Osteoblast (primary cell): ENCODE measurements around the gene GFPT2. TPM values are rescaled to one million over a fixed set of nuclear protein-coding genes. Genes with fewer than 3 reads are reported as not detected.

Experiments
- DNase-seq: peaks from one replicate; pipeline ENCODE4 v3.0.0; 2011; ENCODE audit warnings: low spot score, mixed read lengths; ENCODE audit not compliant: insufficient read length; ENCODE audit errors: missing footprints
- H2AFZ ChIP-seq: 2 replicates; pipeline ENCODE4 v1.6.0; 2011; ENCODE audit warnings: mild to moderate bottlenecking, low read length
- H3K27ac ChIP-seq: 2 replicates; pipeline ENCODE4 v1.5.1; 2011; ENCODE audit warnings: mild to moderate bottlenecking, low read depth, low read length, moderate library complexity
- H3K27me3 ChIP-seq: 2 replicates; pipeline ENCODE4 v1.6.0; 2012; ENCODE audit warnings: mild to moderate bottlenecking, control low read depth, inconsistent platforms, low read length, moderate library complexity; ENCODE audit not compliant: insufficient read depth
- H3K36me3 ChIP-seq: 2 replicates; pipeline ENCODE4 v1.5.1; 2011; ENCODE audit warnings: mild to moderate bottlenecking, low read length, control low read depth, moderate library complexity; ENCODE audit not compliant: insufficient read depth
- H3K4me1 ChIP-seq: 2 replicates; pipeline ENCODE4 v1.5.1; 2011; ENCODE audit warnings: mild to moderate bottlenecking, low read length, control low read depth, moderate library complexity; ENCODE audit not compliant: insufficient read depth
- H3K4me2 ChIP-seq: 2 replicates; pipeline ENCODE4 v1.6.0; 2011; ENCODE audit warnings: mild to moderate bottlenecking, low read length; ENCODE audit not compliant: insufficient read depth
- H3K4me3 ChIP-seq: fragments of 200-600 bp; sonication (generic); 3 replicates; pipeline ENCODE4 v1.5.1; 2012; ENCODE audit warnings: mild to moderate bottlenecking, low read length, inconsistent platforms; ENCODE audit not compliant: insufficient read depth
- H3K79me2 ChIP-seq: 2 replicates; pipeline ENCODE4 v1.6.0; 2012; ENCODE audit warnings: mild to moderate bottlenecking, low read length, control low read depth, inconsistent platforms; ENCODE audit not compliant: insufficient read depth
- H3K9me3 ChIP-seq: 2 replicates; pipeline ENCODE4 v1.5.1; 2011; ENCODE audit warnings: low read depth, low read length, control low read depth
- H4K20me1 ChIP-seq: 2 replicates; pipeline ENCODE4 v1.6.0; 2012; ENCODE audit warnings: mild to moderate bottlenecking, low read length, control low read depth; ENCODE audit not compliant: insufficient read depth
- total RNA-seq: library from RNA; depleted of rRNA; stranded (reverse); fragments of >200 nt; gene quantifications from 2 replicates; pipeline ENCODE4 v1.2.3, GENCODE V29; 2012
- TF ChIP-seq, protein P1 (sequence below): IDR thresholded peaks from 2 replicates; pipeline ENCODE4 v1.5.1; 2011; ENCODE audit warnings: mild to moderate bottlenecking, low read depth, low read length, moderate library complexity; ENCODE audit errors: extremely low read depth

Gene GFPT2
- total RNA-seq, 1 donor: 30.4 TPM

DNA sequence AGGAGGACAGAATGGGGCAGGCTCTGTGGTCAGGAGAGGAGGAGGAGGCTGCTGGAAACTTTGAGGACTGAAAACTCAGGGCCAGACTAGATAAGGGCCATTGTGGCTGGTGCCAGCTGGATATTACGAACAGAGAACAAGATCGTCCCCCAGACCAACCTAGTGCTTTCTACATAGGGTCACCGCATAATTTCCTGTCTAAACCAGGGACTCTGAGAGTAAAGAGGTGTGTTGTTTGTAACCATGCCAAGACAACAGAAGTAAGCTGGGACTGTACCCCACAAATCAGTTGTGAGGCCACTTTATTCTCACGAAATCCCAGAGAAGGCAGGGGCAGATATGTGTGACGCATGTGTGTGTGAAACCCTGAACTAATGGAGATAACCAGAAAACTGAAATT lies 20.3 kb upstream of the GFPT2 start:
- Histone ChIP-seq H3K4me2 (no peak overlapping the region), H3K4me3 (no peak overlapping the region), H3K27me3 (no peaks in the 10 kb centered on the region), H2AFZ (no peak overlapping the region), H3K4me1 (no peaks in the 10 kb centered on the region), H4K20me1 (no peaks in the 10 kb centered on the region), H3K79me2 (no peaks in the 10 kb centered on the region), H3K36me3 (no peaks in the 10 kb centered on the region), H3K27ac (no peak overlapping the region), H3K9me3 (no peaks in the 10 kb centered on the region)
- no peak for DNase-seq
- TF ChIP-seq, protein P1, sequence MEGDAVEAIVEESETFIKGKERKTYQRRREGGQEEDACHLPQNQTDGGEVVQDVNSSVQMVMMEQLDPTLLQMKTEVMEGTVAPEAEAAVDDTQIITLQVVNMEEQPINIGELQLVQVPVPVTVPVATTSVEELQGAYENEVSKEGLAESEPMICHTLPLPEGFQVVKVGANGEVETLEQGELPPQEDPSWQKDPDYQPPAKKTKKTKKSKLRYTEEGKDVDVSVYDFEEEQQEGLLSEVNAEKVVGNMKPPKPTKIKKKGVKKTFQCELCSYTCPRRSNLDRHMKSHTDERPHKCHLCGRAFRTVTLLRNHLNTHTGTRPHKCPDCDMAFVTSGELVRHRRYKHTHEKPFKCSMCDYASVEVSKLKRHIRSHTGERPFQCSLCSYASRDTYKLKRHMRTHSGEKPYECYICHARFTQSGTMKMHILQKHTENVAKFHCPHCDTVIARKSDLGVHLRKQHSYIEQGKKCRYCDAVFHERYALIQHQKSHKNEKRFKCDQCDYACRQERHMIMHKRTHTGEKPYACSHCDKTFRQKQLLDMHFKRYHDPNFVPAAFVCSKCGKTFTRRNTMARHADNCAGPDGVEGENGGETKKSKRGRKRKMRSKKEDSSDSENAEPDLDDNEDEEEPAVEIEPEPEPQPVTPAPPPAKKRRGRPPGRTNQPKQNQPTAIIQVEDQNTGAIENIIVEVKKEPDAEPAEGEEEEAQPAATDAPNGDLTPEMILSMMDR: no peak

DNA sequence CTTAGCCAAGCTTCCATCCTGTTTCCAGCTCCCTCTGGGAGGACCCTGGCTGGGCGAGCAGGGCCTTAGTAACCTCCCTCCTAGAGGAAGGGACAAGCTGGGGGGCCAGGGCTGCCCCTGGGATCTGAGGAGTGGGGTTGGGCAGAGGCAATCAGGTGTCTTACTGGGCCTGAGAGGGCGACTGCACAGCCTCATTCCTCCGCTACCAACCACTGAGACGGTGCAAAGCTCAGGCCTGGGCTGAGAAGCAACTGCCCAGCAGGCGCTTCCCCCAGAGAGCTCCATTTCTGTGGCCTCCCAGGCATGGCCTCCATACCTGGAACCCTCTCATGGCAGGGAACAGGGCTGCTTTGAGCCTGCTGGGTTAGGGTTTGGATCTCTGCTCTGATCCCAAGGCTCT lies 18.8 kb upstream of the GFPT2 start:
- no peaks in the 10 kb centered on the region for H3K27me3 ChIP-seq
- no peak overlapping the region for H2AFZ ChIP-seq
- TF ChIP-seq, protein P1: no peak
- H3K36me3 ChIP-seq: no peaks in the 10 kb centered on the region
- no peaks in the 10 kb centered on the region for H3K4me1 ChIP-seq
- no peak overlapping the region for H3K4me2 ChIP-seq
- no peaks in the 10 kb centered on the region for H3K79me2 ChIP-seq
- no peak overlapping the region for H3K27ac ChIP-seq
- H3K4me3 ChIP-seq: no peak overlapping the region
- DNase-seq: peak; percentile 53
- H3K9me3 ChIP-seq: no peaks in the 10 kb centered on the region
- no peaks in the 10 kb centered on the region for H4K20me1 ChIP-seq

DNA sequence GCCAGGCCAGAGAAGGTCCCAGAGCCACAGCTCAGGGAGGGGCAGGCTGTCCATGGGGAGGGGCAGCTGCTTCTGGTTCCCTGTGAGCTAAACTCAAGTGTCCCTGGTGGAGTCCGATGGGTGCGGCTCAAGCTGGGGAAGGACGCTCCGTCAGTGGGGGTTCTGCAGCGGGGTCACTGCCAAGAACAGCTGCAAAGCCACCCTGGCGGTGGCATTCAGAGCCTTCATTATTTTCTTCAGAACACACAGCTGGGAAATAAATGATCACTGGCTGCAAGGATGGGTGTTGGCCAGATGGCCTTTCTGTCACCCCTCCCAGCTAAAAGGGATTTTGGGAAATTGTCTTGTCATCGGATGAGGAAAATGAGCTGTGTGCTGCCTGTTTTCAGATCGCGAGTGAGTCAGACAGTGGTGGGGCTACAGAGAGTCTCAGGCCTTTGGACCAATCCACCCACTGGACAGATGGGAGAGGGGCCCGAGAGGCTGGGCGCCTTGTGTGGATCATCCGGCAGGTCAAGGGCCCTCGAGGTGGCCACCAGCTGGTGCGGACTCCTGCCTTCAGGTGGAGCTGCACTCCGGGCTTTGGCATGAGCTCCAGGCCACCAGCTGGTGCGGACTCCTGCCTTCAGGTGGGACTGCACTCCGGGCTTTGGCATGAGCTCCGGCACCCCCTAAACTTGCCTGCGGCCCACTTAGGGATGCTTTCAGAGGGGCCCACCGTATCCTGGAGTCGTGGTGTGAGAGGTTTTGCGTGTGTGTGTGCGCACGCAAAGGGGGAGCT lies 17.9 kb upstream of the GFPT2 start:
- TF ChIP-seq, protein P1: no peak
- DNase-seq: peak; percentile 54
- Histone ChIP-seq H3K27ac (no peak overlapping the region), H4K20me1 (no peaks in the 10 kb centered on the region), H2AFZ (no peak overlapping the region), H3K79me2 (no peaks in the 10 kb centered on the region), H3K4me2 (no peak overlapping the region), H3K27me3 (no peaks in the 10 kb centered on the region), H3K4me1 (peaks cover 4% of the 10 kb centered on the region), H3K9me3 (no peaks in the 10 kb centered on the region), H3K36me3 (no peaks in the 10 kb centered on the region), H3K4me3 (no peak overlapping the region)

DNA sequence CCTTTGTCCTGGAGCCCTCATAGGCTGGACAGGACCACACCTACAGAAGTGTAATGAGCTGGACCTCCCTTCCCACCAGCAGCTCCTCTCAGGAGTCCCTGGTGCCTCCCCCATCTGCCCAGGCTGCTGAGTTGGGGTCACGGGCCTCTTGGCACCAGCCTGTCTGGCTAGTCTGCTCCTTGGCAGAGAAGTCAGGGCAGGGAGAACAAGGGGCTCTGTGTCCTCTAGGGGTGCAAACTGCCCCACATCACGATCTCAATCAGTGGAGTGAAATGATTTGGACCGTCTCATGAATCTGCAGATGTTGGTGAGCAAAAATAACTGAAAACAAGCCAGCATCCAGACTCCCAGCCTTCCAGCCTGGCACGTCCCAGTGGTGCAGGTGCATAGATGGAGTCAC lies 14.9 kb upstream of the GFPT2 start:
- no peak overlapping the region for H3K4me2 ChIP-seq
- no peak overlapping the region for H2AFZ ChIP-seq
- H3K79me2 ChIP-seq: no peaks in the 10 kb centered on the region
- no peak overlapping the region for H3K4me3 ChIP-seq
- no peaks in the 10 kb centered on the region for H3K36me3 ChIP-seq
- peak; percentile 53 for DNase-seq
- no peaks in the 10 kb centered on the region for H3K9me3 ChIP-seq
- TF ChIP-seq, protein P1: no peak
- peaks cover 6% of the 10 kb centered on the region for H3K4me1 ChIP-seq
- no peaks in the 10 kb centered on the region for H4K20me1 ChIP-seq
- no peak overlapping the region for H3K27ac ChIP-seq
- H3K27me3 ChIP-seq: no peaks in the 10 kb centered on the region
